GM23248 (cell line): Measurements from ENCODE around the gene GCN1.

Experiments used
- EZH2 ChIP-seq: fragments of 200-600 bp; sonication (generic); IDR thresholded peaks from 2 replicates; pipeline ENCODE4 v1.6.1; 2018; ENCODE audit warnings: antibody characterized with exemption, mild to moderate bottlenecking; ENCODE audit not compliant: insufficient read depth, poor library complexity, severe bottlenecking
- EZH2phosphoT487 ChIP-seq: fragments of 200-600 bp; sonication (generic); IDR thresholded peaks from 2 replicates; pipeline ENCODE4 v1.6.1; 2018; ENCODE audit warnings: antibody characterized with exemption, moderate library complexity, mild to moderate bottlenecking, low read depth; ENCODE audit not compliant: insufficient read depth

DNA sequence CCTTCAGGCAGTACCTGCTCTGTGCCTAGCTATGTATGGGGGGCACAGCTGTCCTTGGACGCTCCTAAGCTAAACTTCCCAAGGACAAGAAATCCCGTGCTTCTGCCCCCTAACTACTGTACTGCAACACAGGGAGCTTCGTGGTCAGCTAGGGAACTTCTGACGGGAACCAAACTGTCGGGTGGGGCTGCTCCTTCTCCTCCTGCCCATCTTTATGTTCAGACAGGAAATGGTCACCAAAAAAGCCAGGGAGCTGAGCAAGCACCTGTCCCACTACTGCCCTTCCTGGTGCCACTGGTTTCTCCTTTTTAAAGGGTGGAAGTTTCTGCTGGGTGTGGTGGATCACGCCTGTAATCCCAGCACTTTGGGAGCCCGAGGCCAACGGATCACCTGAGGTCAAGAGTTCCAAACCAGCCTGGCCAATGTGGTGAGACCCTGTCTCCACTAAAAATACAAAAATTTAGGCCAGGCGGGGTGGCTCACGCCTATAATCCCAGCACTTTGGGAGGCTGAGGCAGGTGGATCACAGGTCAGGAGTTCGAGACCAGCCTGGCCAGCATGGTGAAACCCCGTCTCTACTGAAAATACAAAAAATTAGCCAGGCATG is 44.4 kb upstream of the GCN1 start:
- no peak for TF ChIP-seq EZH2
- TF ChIP-seq EZH2phosphoT487 = no peak
